DND-41 (cell line): ENCODE data around the gene CD93.

Source experiments
- ATAC-seq: fragments of 200-7000 bp; cut with Tn5 transposase; 3 replicates; pipeline ENCODE4 v1.9.1; 2021; ENCODE audit warnings: low read depth; ENCODE audit not compliant: insufficient read depth
- DNase-seq: peaks from one replicate; pipeline ENCODE4 v3.0.0-alpha.2; 2020
- H2AFZ ChIP-seq: 2 replicates; pipeline ENCODE4 v1.6.0; 2012; ENCODE audit warnings: low read depth, low read length
- H3K27ac ChIP-seq: 2 replicates; pipeline ENCODE4 v1.5.1; 2012; ENCODE audit warnings: low read length, inconsistent platforms
- H3K27me3 ChIP-seq: fragments of 200-600 bp; sonication (generic); 2 replicates; pipeline ENCODE4 v1.6.0; 2012; ENCODE audit warnings: low read length, mild to moderate bottlenecking, inconsistent platforms; ENCODE audit not compliant: insufficient read depth, poor library complexity
- H3K36me3 ChIP-seq: 2 replicates; pipeline ENCODE4 v1.5.1; 2012; ENCODE audit warnings: low read length, inconsistent platforms; ENCODE audit not compliant: insufficient read depth
- H3K4me1 ChIP-seq: 2 replicates; pipeline ENCODE4 v1.5.1; 2012; ENCODE audit warnings: mild to moderate bottlenecking, low read length; ENCODE audit not compliant: insufficient read depth
- H3K4me2 ChIP-seq: 2 replicates; pipeline ENCODE4 v1.6.0; 2012; ENCODE audit warnings: mild to moderate bottlenecking, moderate library complexity, low read length, inconsistent platforms; ENCODE audit not compliant: insufficient read depth
- H3K4me3 ChIP-seq, 2 experiments: fragments of 200-600 bp in 1 of 2; shearing (Covaris generic) in 1 of 2; 2 replicates each; pipeline ENCODE4 v1.5.1; 2012 to 2016; ENCODE audit warnings: inconsistent platforms in 2 of 2, low read length in 2 of 2, mild to moderate bottlenecking in 2 of 2, low read depth in 1 of 2, moderate library complexity in 1 of 2
- H3K79me2 ChIP-seq: 2 replicates; pipeline ENCODE4 v1.6.0; 2012; ENCODE audit warnings: low read length, inconsistent platforms; ENCODE audit not compliant: insufficient read depth
- H3K9ac ChIP-seq: 2 replicates; pipeline ENCODE4 v1.6.0; 2012; ENCODE audit warnings: low read depth, mild to moderate bottlenecking, inconsistent platforms, low read length, moderate library complexity
- H3K9me3 ChIP-seq: 2 replicates; pipeline ENCODE4 v1.5.1; 2012; ENCODE audit warnings: low read length, moderate library complexity, mild to moderate bottlenecking, inconsistent platforms; ENCODE audit not compliant: insufficient read depth, severe bottlenecking
- H4K20me1 ChIP-seq: 2 replicates; pipeline ENCODE4 v1.6.0; 2012; ENCODE audit warnings: low read length; ENCODE audit not compliant: insufficient read depth
- CTCF ChIP-seq: IDR thresholded peaks from 2 replicates; pipeline ENCODE4 v1.5.1; 2012; ENCODE audit warnings: borderline replicate concordance, low read length, moderate library complexity, mild to moderate bottlenecking; ENCODE audit not compliant: poor library complexity, severe bottlenecking; ENCODE audit errors: extremely low read depth
- EZH2 ChIP-seq: IDR thresholded peaks from 3 replicates; pipeline ENCODE4 v1.6.1; 2012; ENCODE audit warnings: borderline replicate concordance, low read depth, mild to moderate bottlenecking, moderate library complexity, low read length, inconsistent platforms; ENCODE audit not compliant: severe bottlenecking

CD93 gene

GRCh38 chr20:23080521-23080920 is 5.6 kb downstream of the CD93 start:
- no peaks in the 10 kb centered on the region for H3K79me2 ChIP-seq
- DNase-seq (no peak), ATAC-seq (no peak)
- no peak overlapping the region for H3K27ac ChIP-seq
- no peaks in the 10 kb centered on the region for H3K27me3 ChIP-seq
- no peak overlapping the region for H3K4me2 ChIP-seq
- no peaks in the 10 kb centered on the region for H3K9me3 ChIP-seq
- no peaks in the 10 kb centered on the region for H4K20me1 ChIP-seq
- TF ChIP-seq EZH2 (no peak), CTCF (no peak)
- H3K9ac ChIP-seq: no peak overlapping the region
- no peaks in the 10 kb centered on the region for H3K36me3 ChIP-seq
- peaks cover 10% of the 10 kb centered on the region for H3K4me1 ChIP-seq
- no peak overlapping the region for H3K4me3 ChIP-seq
- no peak overlapping the region for H2AFZ ChIP-seq

- no peaks in the 10 kb centered on the region for H3K36me3 ChIP-seq
- H3K27ac ChIP-seq: no peak overlapping the region
- peaks cover 10% of the 10 kb centered on the region for H3K4me1 ChIP-seq
- no peaks in the 10 kb centered on the region for H3K9me3 ChIP-seq
- TF ChIP-seq EZH2 (no peak), CTCF (no peak)
- DNase-seq (no peak), ATAC-seq (no peak)
- no peaks in the 10 kb centered on the region for H4K20me1 ChIP-seq
- H2AFZ ChIP-seq: no peak overlapping the region
- no peak overlapping the region for H3K4me3 ChIP-seq
- no peaks in the 10 kb centered on the region for H3K27me3 ChIP-seq
- H3K4me2 ChIP-seq: no peak overlapping the region
- H3K9ac ChIP-seq: no peak overlapping the region
- no peaks in the 10 kb centered on the region for H3K79me2 ChIP-seq
Measured at GRCh38 chr20:23079926-23080325, 6.2 kb downstream of the CD93 start.

GRCh38 chr20:23079016-23079351 is 7.1 kb downstream of the CD93 start:
- Histone ChIP-seq H3K36me3 (no peaks in the 10 kb centered on the region), H3K4me2 (no peak overlapping the region), H3K27me3 (no peaks in the 10 kb centered on the region), H4K20me1 (no peaks in the 10 kb centered on the region), H3K4me3 (no peak overlapping the region), H2AFZ (no peak overlapping the region), H3K27ac (no peak overlapping the region), H3K79me2 (no peaks in the 10 kb centered on the region), H3K9me3 (no peaks in the 10 kb centered on the region), H3K4me1 (peaks cover 10% of the 10 kb centered on the region), H3K9ac (no peak overlapping the region)
- TF ChIP-seq EZH2 (no peak), CTCF (peak; percentile 28)
- ATAC-seq: no peak
- no peak for DNase-seq
